HEK293 (cell line): ENCODE data around the gene PCDHGB7.
A peak's percentile ranks its signal among the peaks of the same experiment; 100 is the strongest.
"Not testable (repeated sequence)": the region's sequence is repeated elsewhere in the genome, so short reads cannot be mapped to it uniquely, and the experiment has no call there.

Experiments
- CTCF ChIA-PET: fragments of 350-600 bp; formaldehyde crosslinking; extraction: SDS; loops from one replicate; lab custom pipeline; 2021; ENCODE audit warnings: antibody characterized with exemption; lab: Yijun Ruan, JAX
- POLR2A ChIA-PET: fragments of 300-600 bp; formaldehyde crosslinking; extraction: SDS; loops from one replicate; lab custom pipeline; 2020; ENCODE audit warnings: antibody characterized with exemption, inconsistent platforms; lab: Yijun Ruan, JAX
- H3K27ac ChIP-seq: fragments of 200-500 bp; sonication (Bioruptor generic); 2 replicates; pipeline ENCODE4 v1.5.1; 2014; ENCODE audit warnings: low read depth, low read length, control low read depth, inconsistent platforms; ENCODE audit errors: extremely low read depth
- H3K36me3 ChIP-seq, 2 experiments: fragments of 200-500 bp in 1 of 2; sonication (Bioruptor generic) in 1 of 2; 1 replicate in 1 of 2; 2 replicates in 1 of 2; pipeline ENCODE4 v1.5.1; 2014 to 2017; ENCODE audit warnings: inconsistent platforms in 2 of 2, low read length in 2 of 2; ENCODE audit not compliant: control insufficient read depth in 2 of 2, insufficient read depth in 1 of 2
- H3K4me1 ChIP-seq: fragments of 200-500 bp; sonication (Bioruptor generic); 2 replicates; pipeline ENCODE4 v1.5.1; 2014; ENCODE audit warnings: mild to moderate bottlenecking, low read length, inconsistent platforms; ENCODE audit not compliant: control insufficient read depth, insufficient read depth
- H3K4me3 ChIP-seq: 2 replicates; pipeline ENCODE4 v1.5.1; 2011; ENCODE audit warnings: low read depth, mild to moderate bottlenecking, control low read depth, low read length, moderate library complexity
- H3K9me3 ChIP-seq: fragments of 200-500 bp; sonication (Bioruptor generic); 2 replicates; pipeline ENCODE4 v1.5.1; 2014; ENCODE audit warnings: low read depth, low read length, inconsistent platforms; ENCODE audit not compliant: control insufficient read depth, insufficient read depth
- BCL11B ChIP-seq: fragments of 450-650 bp; formaldehyde crosslinking; IDR thresholded peaks from 2 replicates; pipeline ENCODE4 v1.5.1; 2016; ENCODE audit warnings: low read depth, missing biosample characterization, missing genetic modification characterization
- INSM2 ChIP-seq: fragments of 450-650 bp; formaldehyde crosslinking; IDR thresholded peaks from 2 replicates; pipeline ENCODE4 v1.5.1; 2016; ENCODE audit warnings: missing biosample characterization, missing genetic modification characterization
- REST ChIP-seq: fragments of 450-650 bp; formaldehyde crosslinking; IDR thresholded peaks from 2 replicates; pipeline ENCODE4 v1.5.1; 2016; ENCODE audit warnings: missing biosample characterization, missing genetic modification characterization
- ZBTB21 ChIP-seq: fragments of 450-650 bp; formaldehyde crosslinking; IDR thresholded peaks from 2 replicates; pipeline ENCODE4 v1.5.1; 2017; ENCODE audit warnings: missing biosample characterization, missing genetic modification characterization
- ZBTB44 ChIP-seq: fragments of 450-650 bp; IDR thresholded peaks from 2 replicates; pipeline ENCODE4 v1.5.1; 2018; ENCODE audit warnings: missing biosample characterization, mild to moderate bottlenecking, missing genetic modification characterization
- ZNF510 ChIP-seq: fragments of 450-650 bp; formaldehyde crosslinking; IDR thresholded peaks from 2 replicates; pipeline ENCODE4 v1.5.1; 2018; ENCODE audit warnings: mild to moderate bottlenecking, missing genetic modification characterization, missing biosample characterization; ENCODE audit not compliant: insufficient replicate concordance
- ZNF530 ChIP-seq: fragments of 450-650 bp; formaldehyde crosslinking; IDR thresholded peaks from 2 replicates; pipeline ENCODE4 v1.5.1; 2016; ENCODE audit warnings: low read depth, missing biosample characterization, missing genetic modification characterization
- ZNF610 ChIP-seq: fragments of 450-650 bp; formaldehyde crosslinking; IDR thresholded peaks from 2 replicates; pipeline ENCODE4 v1.5.1; 2016; ENCODE audit warnings: missing biosample characterization, missing genetic modification characterization, borderline replicate concordance
- ZNF629 ChIP-seq: fragments of 450-650 bp; formaldehyde crosslinking; IDR thresholded peaks from 2 replicates; pipeline ENCODE4 v1.5.1; 2017; ENCODE audit warnings: missing biosample characterization, missing genetic modification characterization
- ZNF654 ChIP-seq: fragments of 450-650 bp; formaldehyde crosslinking; IDR thresholded peaks from 2 replicates; pipeline ENCODE4 v1.5.1; 2016; ENCODE audit warnings: low read depth, missing biosample characterization, missing genetic modification characterization
- ZNF830 ChIP-seq: fragments of 450-650 bp; IDR thresholded peaks from 2 replicates; pipeline ENCODE4 v1.5.0; 2018; ENCODE audit warnings: missing biosample characterization, missing genetic modification characterization, low read depth, mild to moderate bottlenecking, moderate library complexity
- ZNF837 ChIP-seq: fragments of 450-650 bp; formaldehyde crosslinking; IDR thresholded peaks from 2 replicates; pipeline ENCODE4 v1.5.1; 2016; ENCODE audit warnings: missing biosample characterization, missing genetic modification characterization
- ZSCAN4 ChIP-seq: fragments of 450-650 bp; formaldehyde crosslinking; IDR thresholded peaks from 2 replicates; pipeline ENCODE4 v1.5.1; 2017; ENCODE audit warnings: missing biosample characterization, missing genetic modification characterization
- ZSCAN5A ChIP-seq: fragments of 450-650 bp; formaldehyde crosslinking; IDR thresholded peaks from 2 replicates; pipeline ENCODE4 v1.5.1; 2016; ENCODE audit warnings: missing biosample characterization, missing genetic modification characterization

PCDHGB7 gene

GRCh38 chr5:141383345-141383744 lies 34.1 kb upstream of the PCDHGB7 start (continued):
- TF ChIP-seq ZNF510 (tag by site-specific recombination) (no peak), ZSCAN5A (tag by site-specific recombination) (no peak)

- no peak overlapping the region for H3K4me3 ChIP-seq
- no peak for TF ChIP-seq BCL11B (tag by site-specific recombination)
- TF ChIP-seq INSM2 (tag by site-specific recombination) = no peak
- TF ChIP-seq ZNF654 (tag by site-specific recombination) = no peak
- peak; percentile 64; the same call in 1 of the 2 replicates for TF ChIP-seq REST (tag by site-specific recombination)
- TF ChIP-seq ZBTB21 (tag by site-specific recombination) = no peak
- no peak for TF ChIP-seq ZNF610 (tag by site-specific recombination)
- no peak for TF ChIP-seq ZNF837 (tag by site-specific recombination)
- TF ChIP-seq, all 188 proteins: peak for 1
- H3K9me3 ChIP-seq = no peaks in the 10 kb centered on the region
- no peaks in the 10 kb centered on the region for H3K36me3 ChIP-seq
- H3K4me1 ChIP-seq = no peaks in the 10 kb centered on the region
- no peak overlapping the region for H3K27ac ChIP-seq
- ChIA-PET POLR2A (no interaction called here), CTCF (no interaction called here)
These were observed 32.8 kb upstream of the PCDHGB7 start for GRCh38 chr5:141384471-141385267.

- H3K4me1 ChIP-seq, POLR2A ChIA-PET, H3K36me3 ChIP-seq, H3K27ac ChIP-seq, H3K4me3 ChIP-seq, H3K9me3 ChIP-seq: not testable (repeated sequence)
- CTCF ChIA-PET = interaction anchor here (0.6 to 2.0 kb wide), 5 partner anchors 9 to 176 kb away, joined by 3 to 5 read pairs (median 4); partner anchors contain the start of gene PCDHGB3
These were observed 29.7 kb upstream of the PCDHGB7 start, which contains the start of gene PCDHGB4 for GRCh38 chr5:141387557-141388311. Gene PCDHGB4 (plus strand): TSS chr5:141387698. CDS start chr5:141387885, 187 bp downstream.

GRCh38 chr5:141388661-141389060 lies 28.8 kb upstream of the PCDHGB7 start:
- H3K9me3 ChIP-seq = no peaks in the 10 kb centered on the region
- POLR2A ChIA-PET = no interaction called here
- CTCF ChIA-PET = interaction anchor here (0.6 to 1.4 kb wide), 2 partner anchors 30 to 113 kb away, joined by 3 to 4 read pairs; no protein-coding TSS in a partner anchor
- H3K4me3 ChIP-seq = no peak overlapping the region
- no peaks in the 10 kb centered on the region for H3K4me1 ChIP-seq
- H3K36me3 ChIP-seq = no peaks in the 10 kb centered on the region
- H3K27ac ChIP-seq = no peak overlapping the region
- TF ChIP-seq ZNF530 (tag by site-specific recombination) (no peak), ZNF629 (no peak), ZBTB44 (tag by site-specific recombination) (no peak), ZNF830 (tag by site-specific recombination) (no peak), ZSCAN4 (tag by site-specific recombination) (no peak)
